ENCODE results near the gene PLCD1.

Gene PLCD1

GRCh38 chr3:38022896-38023709 is 6.3 kb downstream of the PLCD1 start:
- H3K4me3 ChIP-seq (ENCODE audit: low read depth in 1 of 2, low read length in 2 of 2) = peak overlapping the region in 1 of 2 donors; percentile 87
- no peak overlapping the region for H3K9ac ChIP-seq (ENCODE audit: low read length)
- no peaks in the 10 kb centered on the region for H3K9me3 ChIP-seq (ENCODE audit: low read length)
- peaks cover 7% of the 10 kb centered on the region for H3K4me1 ChIP-seq (ENCODE audit: insufficient read depth, low read length)
- peaks cover 15% of the 10 kb centered on the region for H3K36me3 ChIP-seq (ENCODE audit: insufficient read depth, low read length)
- H3K27me3 ChIP-seq (ENCODE audit: control insufficient read depth in 1 of 2, insufficient read depth in 2 of 2, low read length in 2 of 2) = no peaks in the 10 kb centered on the region
- H3K27ac ChIP-seq (ENCODE audit: low read depth, low read length) = no peak overlapping the region

GRCh38 chr3:38022301-38022700 is 7.1 kb downstream of the PLCD1 start:
- peaks cover 7% of the 10 kb centered on the region for H3K4me1 ChIP-seq (ENCODE audit: insufficient read depth, low read length)
- peaks cover 18% of the 10 kb centered on the region for H3K36me3 ChIP-seq (ENCODE audit: insufficient read depth, low read length)
- no peak overlapping the region for H3K27ac ChIP-seq (ENCODE audit: low read depth, low read length)
- H3K9ac ChIP-seq (ENCODE audit: low read length) = no peak overlapping the region
- no peak overlapping the region for H3K4me3 ChIP-seq (ENCODE audit: low read depth in 1 of 2, low read length in 2 of 2)
- no peaks in the 10 kb centered on the region for H3K9me3 ChIP-seq (ENCODE audit: low read length)
- H3K27me3 ChIP-seq (ENCODE audit: control insufficient read depth in 1 of 2, insufficient read depth in 2 of 2, low read length in 2 of 2) = no peaks in the 10 kb centered on the region

- no peaks in the 10 kb centered on the region for H3K27me3 ChIP-seq (ENCODE audit: control insufficient read depth in 1 of 2, insufficient read depth in 2 of 2, low read length in 2 of 2)
- H3K27ac ChIP-seq (ENCODE audit: low read depth, low read length) = no peak overlapping the region
Measured at GRCh38 chr3:38021196-38021595, 8.2 kb downstream of the PLCD1 start.

GRCh38 chr3:38020342-38020726 is 9.1 kb downstream of the PLCD1 start:
- Histone ChIP-seq H3K36me3 (ENCODE audit: insufficient read depth, low read length) (peaks cover 37% of the 10 kb centered on the region), H3K9ac (ENCODE audit: low read length) (no peak overlapping the region), H3K9me3 (ENCODE audit: low read length) (no peaks in the 10 kb centered on the region), H3K27me3 (ENCODE audit: control insufficient read depth in 1 of 2, insufficient read depth in 2 of 2, low read length in 2 of 2) (no peaks in the 10 kb centered on the region), H3K27ac (ENCODE audit: low read depth, low read length) (no peak overlapping the region), H3K4me1 (ENCODE audit: insufficient read depth, low read length) (peaks cover under 1% of the 10 kb centered on the region), H3K4me3 (ENCODE audit: low read depth in 1 of 2, low read length in 2 of 2) (no peak overlapping the region)

More at GRCh38 chr3:38021196-38021595, 8.2 kb downstream of the PLCD1 start:
- Histone ChIP-seq H3K36me3 (ENCODE audit: insufficient read depth, low read length) (peaks cover 29% of the 10 kb centered on the region), H3K4me1 (ENCODE audit: insufficient read depth, low read length) (peaks cover 7% of the 10 kb centered on the region), H3K9ac (ENCODE audit: low read length) (no peak overlapping the region), H3K9me3 (ENCODE audit: low read length) (no peaks in the 10 kb centered on the region), H3K4me3 (ENCODE audit: low read depth in 1 of 2, low read length in 2 of 2) (no peak overlapping the region)

- no peaks in the 10 kb centered on the region for H3K9me3 ChIP-seq (ENCODE audit: low read length)
- no peak overlapping the region for H3K27ac ChIP-seq (ENCODE audit: low read depth, low read length)
- no peak overlapping the region for H3K4me3 ChIP-seq (ENCODE audit: low read depth in 1 of 2, low read length in 2 of 2)
- H3K9ac ChIP-seq (ENCODE audit: low read length) = no peak overlapping the region
- no peaks in the 10 kb centered on the region for H3K27me3 ChIP-seq (ENCODE audit: control insufficient read depth in 1 of 2, insufficient read depth in 2 of 2, low read length in 2 of 2)
- H3K36me3 ChIP-seq (ENCODE audit: insufficient read depth, low read length) = peaks cover 37% of the 10 kb centered on the region
- no peaks in the 10 kb centered on the region for H3K4me1 ChIP-seq (ENCODE audit: insufficient read depth, low read length)
Measured at GRCh38 chr3:38019658-38020341, 9.6 kb downstream of the PLCD1 start.

- Histone ChIP-seq H3K4me1 (ENCODE audit: insufficient read depth, low read length) (no peaks in the 10 kb centered on the region), H3K27me3 (ENCODE audit: control insufficient read depth in 1 of 2, insufficient read depth in 2 of 2, low read length in 2 of 2) (no peaks in the 10 kb centered on the region), H3K36me3 (ENCODE audit: insufficient read depth, low read length) (peaks cover 37% of the 10 kb centered on the region), H3K9me3 (ENCODE audit: low read length) (no peaks in the 10 kb centered on the region), H3K27ac (ENCODE audit: low read depth, low read length) (no peak overlapping the region), H3K9ac (ENCODE audit: low read length) (no peak overlapping the region), H3K4me3 (ENCODE audit: low read depth in 1 of 2, low read length in 2 of 2) (no peak overlapping the region)
Measured at GRCh38 chr3:38018296-38019266, 10.9 kb downstream of the PLCD1 start.

- H3K4me1 ChIP-seq (ENCODE audit: insufficient read depth, low read length) = no peaks in the 10 kb centered on the region
- no peak overlapping the region for H3K9ac ChIP-seq (ENCODE audit: low read length)
- H3K9me3 ChIP-seq (ENCODE audit: low read length) = no peaks in the 10 kb centered on the region
- no peak overlapping the region for H3K27ac ChIP-seq (ENCODE audit: low read depth, low read length)
- H3K36me3 ChIP-seq (ENCODE audit: insufficient read depth, low read length) = peaks cover 37% of the 10 kb centered on the region
- H3K4me3 ChIP-seq (ENCODE audit: low read depth in 1 of 2, low read length in 2 of 2) = no peak overlapping the region
- no peaks in the 10 kb centered on the region for H3K27me3 ChIP-seq (ENCODE audit: control insufficient read depth in 1 of 2, insufficient read depth in 2 of 2, low read length in 2 of 2)
Measured at GRCh38 chr3:38017445-38018295, 11.8 kb downstream of the PLCD1 start.

- H3K27me3 ChIP-seq (ENCODE audit: control insufficient read depth in 1 of 2, insufficient read depth in 2 of 2, low read length in 2 of 2) = no peaks in the 10 kb centered on the region
- H3K36me3 ChIP-seq (ENCODE audit: insufficient read depth, low read length) = peaks cover 37% of the 10 kb centered on the region
- no peaks in the 10 kb centered on the region for H3K9me3 ChIP-seq (ENCODE audit: low read length)
- H3K4me3 ChIP-seq (ENCODE audit: low read depth in 1 of 2, low read length in 2 of 2) = no peak overlapping the region
- no peaks in the 10 kb centered on the region for H3K4me1 ChIP-seq (ENCODE audit: insufficient read depth, low read length)
- H3K9ac ChIP-seq (ENCODE audit: low read length) = no peak overlapping the region
- H3K27ac ChIP-seq (ENCODE audit: low read depth, low read length) = no peak overlapping the region
Measured at GRCh38 chr3:38016847-38017444, 12.5 kb downstream of the PLCD1 start.

GRCh38 chr3:38016410-38016809 is 13.0 kb downstream of the PLCD1 start:
- Histone ChIP-seq H3K4me3 (ENCODE audit: low read depth in 1 of 2, low read length in 2 of 2) (no peak overlapping the region), H3K9ac (ENCODE audit: low read length) (no peak overlapping the region), H3K36me3 (ENCODE audit: insufficient read depth, low read length) (peaks cover 37% of the 10 kb centered on the region), H3K27ac (ENCODE audit: low read depth, low read length) (no peak overlapping the region), H3K4me1 (ENCODE audit: insufficient read depth, low read length) (no peaks in the 10 kb centered on the region), H3K27me3 (ENCODE audit: control insufficient read depth in 1 of 2, insufficient read depth in 2 of 2, low read length in 2 of 2) (no peaks in the 10 kb centered on the region), H3K9me3 (ENCODE audit: low read length) (no peaks in the 10 kb centered on the region)

GRCh38 chr3:38015984-38016383 is 13.5 kb downstream of the PLCD1 start:
- Histone ChIP-seq H3K27ac (ENCODE audit: low read depth, low read length) (no peak overlapping the region), H3K4me1 (ENCODE audit: insufficient read depth, low read length) (no peaks in the 10 kb centered on the region), H3K9me3 (ENCODE audit: low read length) (no peaks in the 10 kb centered on the region), H3K4me3 (ENCODE audit: low read depth in 1 of 2, low read length in 2 of 2) (no peak overlapping the region), H3K36me3 (ENCODE audit: insufficient read depth, low read length) (peaks cover 37% of the 10 kb centered on the region), H3K9ac (ENCODE audit: low read length) (no peak overlapping the region), H3K27me3 (ENCODE audit: control insufficient read depth in 1 of 2, insufficient read depth in 2 of 2, low read length in 2 of 2) (no peaks in the 10 kb centered on the region)
